ENCODE results near the gene CCDC175. TPM values are rescaled to one million over a fixed set of nuclear protein-coding genes. Genes with fewer than 3 reads are reported as not detected.

CCDC175 gene
- total and polyA plus RNA-seq, 10 of the 15 experiments (the other 5 are each of a cell fraction or from before 2014, with no cell fraction given): not detected

DNA sequence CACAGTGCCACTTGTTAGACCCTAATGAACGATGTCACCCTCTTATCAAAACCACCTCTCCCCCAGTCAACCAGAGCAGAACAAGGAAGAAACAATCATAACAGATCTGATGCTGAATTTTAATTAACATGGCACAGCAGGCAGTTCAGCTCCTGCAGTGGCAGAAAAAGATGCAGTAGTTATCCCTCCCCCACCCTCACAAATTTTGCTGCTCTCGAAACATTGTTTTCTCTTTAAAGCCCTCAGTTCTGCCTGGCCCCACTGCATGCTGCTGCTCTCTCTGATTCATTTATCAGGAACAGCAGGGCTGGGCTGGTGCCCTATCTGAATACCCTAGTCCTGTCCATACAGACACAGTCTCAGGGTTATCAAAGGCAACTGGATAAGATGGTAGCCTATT lies 12.2 kb downstream of the CCDC175 start (continued):
- TF ChIP-seq, protein P1, sequence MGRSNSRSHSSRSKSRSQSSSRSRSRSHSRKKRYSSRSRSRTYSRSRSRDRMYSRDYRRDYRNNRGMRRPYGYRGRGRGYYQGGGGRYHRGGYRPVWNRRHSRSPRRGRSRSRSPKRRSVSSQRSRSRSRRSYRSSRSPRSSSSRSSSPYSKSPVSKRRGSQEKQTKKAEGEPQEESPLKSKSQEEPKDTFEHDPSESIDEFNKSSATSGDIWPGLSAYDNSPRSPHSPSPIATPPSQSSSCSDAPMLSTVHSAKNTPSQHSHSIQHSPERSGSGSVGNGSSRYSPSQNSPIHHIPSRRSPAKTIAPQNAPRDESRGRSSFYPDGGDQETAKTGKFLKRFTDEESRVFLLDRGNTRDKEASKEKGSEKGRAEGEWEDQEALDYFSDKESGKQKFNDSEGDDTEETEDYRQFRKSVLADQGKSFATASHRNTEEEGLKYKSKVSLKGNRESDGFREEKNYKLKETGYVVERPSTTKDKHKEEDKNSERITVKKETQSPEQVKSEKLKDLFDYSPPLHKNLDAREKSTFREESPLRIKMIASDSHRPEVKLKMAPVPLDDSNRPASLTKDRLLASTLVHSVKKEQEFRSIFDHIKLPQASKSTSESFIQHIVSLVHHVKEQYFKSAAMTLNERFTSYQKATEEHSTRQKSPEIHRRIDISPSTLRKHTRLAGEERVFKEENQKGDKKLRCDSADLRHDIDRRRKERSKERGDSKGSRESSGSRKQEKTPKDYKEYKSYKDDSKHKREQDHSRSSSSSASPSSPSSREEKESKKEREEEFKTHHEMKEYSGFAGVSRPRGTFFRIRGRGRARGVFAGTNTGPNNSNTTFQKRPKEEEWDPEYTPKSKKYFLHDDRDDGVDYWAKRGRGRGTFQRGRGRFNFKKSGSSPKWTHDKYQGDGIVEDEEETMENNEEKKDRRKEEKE (IDR thresholded peaks at IDR 0.05): no peak
- TF ChIP-seq PML (IDR thresholded peaks at IDR 0.05; ENCODE audit: low read length) (no peak), EGR1 (IDR thresholded peaks at IDR 0.05; ENCODE audit: borderline replicate concordance in 1 of 2, low read depth in 2 of 2, low read length in 2 of 2) (no peak), ZNF207 (IDR thresholded peaks at IDR 0.05; ENCODE audit: borderline replicate concordance) (no peak), RELA (IDR thresholded peaks at IDR 0.05; ENCODE audit: borderline replicate concordance, partially characterized antibody) (no peak), BRCA1 (IDR thresholded peaks at IDR 0.05; ENCODE audit: low read depth, low read length) (no peak), SUZ12 (IDR thresholded peaks at IDR 0.05; ENCODE audit: unreplicated experiment) (no peak), EP300 (IDR thresholded peaks at IDR 0.05; ENCODE audit: borderline replicate concordance in 1 of 2, control insufficient read depth in 1 of 2, low read depth in 2 of 2, low read length in 2 of 2) (no peak), NFXL1 (IDR thresholded peaks at IDR 0.05; ENCODE audit: borderline replicate concordance) (no peak)
- TF ChIP-seq, protein P2, sequence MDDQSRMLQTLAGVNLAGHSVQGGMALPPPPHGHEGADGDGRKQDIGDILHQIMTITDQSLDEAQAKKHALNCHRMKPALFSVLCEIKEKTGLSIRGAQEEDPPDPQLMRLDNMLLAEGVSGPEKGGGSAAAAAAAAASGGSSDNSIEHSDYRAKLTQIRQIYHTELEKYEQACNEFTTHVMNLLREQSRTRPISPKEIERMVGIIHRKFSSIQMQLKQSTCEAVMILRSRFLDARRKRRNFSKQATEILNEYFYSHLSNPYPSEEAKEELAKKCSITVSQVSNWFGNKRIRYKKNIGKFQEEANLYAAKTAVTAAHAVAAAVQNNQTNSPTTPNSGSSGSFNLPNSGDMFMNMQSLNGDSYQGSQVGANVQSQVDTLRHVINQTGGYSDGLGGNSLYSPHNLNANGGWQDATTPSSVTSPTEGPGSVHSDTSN (IDR thresholded peaks at IDR 0.05; ENCODE audit: insufficient replicate concordance, low read depth, low read length): no peak
- TF ChIP-seq, protein P3, sequence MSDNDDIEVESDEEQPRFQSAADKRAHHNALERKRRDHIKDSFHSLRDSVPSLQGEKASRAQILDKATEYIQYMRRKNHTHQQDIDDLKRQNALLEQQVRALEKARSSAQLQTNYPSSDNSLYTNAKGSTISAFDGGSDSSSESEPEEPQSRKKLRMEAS (IDR thresholded peaks at IDR 0.05; ENCODE audit: low read depth, low read length): no peak

All from GM12878 (cell line).